GM10266 (cell line): ENCODE data around the gene BTLA.

Experiments
- DNase-seq: peaks from one replicate; pipeline ENCODE4 v3.0.0; 2012; ENCODE audit errors: extremely low spot score
- TF ChIP-seq, protein P1 (sequence below): IDR thresholded peaks from 2 replicates; pipeline ENCODE4 v1.5.1; 2012; ENCODE audit warnings: mild to moderate bottlenecking, low read depth; ENCODE audit not compliant: control insufficient read depth, insufficient read depth; ENCODE audit errors: missing control alignments

The BTLA gene

DNA sequence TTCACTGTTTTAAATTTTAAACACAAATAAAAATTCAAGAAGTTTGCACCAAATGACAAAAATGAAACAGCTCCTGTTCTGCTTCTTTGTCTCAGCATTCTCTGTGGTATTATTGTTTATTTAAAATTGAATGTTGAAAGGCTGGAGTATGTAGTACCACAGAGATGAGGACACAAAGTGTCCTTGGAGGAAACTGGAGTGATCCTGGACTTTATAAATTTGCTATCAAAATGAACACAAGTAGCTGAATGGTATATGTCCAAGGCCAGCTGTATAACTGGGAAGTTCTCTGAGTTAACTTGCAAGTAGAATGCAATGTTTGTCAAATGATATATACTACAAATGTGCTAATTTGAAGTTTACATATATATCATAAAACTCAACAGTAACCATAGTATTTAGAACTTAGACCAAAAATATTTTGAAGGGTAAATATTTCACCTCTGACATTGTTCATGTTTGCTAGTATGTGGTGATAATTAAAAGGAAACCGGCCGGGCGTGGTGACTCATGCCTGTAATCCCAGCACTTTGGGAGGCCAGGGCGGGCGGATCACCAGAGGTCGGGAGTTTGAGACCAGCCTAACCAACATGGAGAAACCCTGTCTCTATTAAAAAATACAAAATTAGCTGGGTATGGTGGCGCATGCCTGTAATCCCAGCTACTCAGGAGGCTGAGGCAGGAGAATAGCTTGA, 12.3 kb downstream of the BTLA start:
- TF ChIP-seq, protein P1, sequence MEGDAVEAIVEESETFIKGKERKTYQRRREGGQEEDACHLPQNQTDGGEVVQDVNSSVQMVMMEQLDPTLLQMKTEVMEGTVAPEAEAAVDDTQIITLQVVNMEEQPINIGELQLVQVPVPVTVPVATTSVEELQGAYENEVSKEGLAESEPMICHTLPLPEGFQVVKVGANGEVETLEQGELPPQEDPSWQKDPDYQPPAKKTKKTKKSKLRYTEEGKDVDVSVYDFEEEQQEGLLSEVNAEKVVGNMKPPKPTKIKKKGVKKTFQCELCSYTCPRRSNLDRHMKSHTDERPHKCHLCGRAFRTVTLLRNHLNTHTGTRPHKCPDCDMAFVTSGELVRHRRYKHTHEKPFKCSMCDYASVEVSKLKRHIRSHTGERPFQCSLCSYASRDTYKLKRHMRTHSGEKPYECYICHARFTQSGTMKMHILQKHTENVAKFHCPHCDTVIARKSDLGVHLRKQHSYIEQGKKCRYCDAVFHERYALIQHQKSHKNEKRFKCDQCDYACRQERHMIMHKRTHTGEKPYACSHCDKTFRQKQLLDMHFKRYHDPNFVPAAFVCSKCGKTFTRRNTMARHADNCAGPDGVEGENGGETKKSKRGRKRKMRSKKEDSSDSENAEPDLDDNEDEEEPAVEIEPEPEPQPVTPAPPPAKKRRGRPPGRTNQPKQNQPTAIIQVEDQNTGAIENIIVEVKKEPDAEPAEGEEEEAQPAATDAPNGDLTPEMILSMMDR = no peak
- no peak for DNase-seq

DNA sequence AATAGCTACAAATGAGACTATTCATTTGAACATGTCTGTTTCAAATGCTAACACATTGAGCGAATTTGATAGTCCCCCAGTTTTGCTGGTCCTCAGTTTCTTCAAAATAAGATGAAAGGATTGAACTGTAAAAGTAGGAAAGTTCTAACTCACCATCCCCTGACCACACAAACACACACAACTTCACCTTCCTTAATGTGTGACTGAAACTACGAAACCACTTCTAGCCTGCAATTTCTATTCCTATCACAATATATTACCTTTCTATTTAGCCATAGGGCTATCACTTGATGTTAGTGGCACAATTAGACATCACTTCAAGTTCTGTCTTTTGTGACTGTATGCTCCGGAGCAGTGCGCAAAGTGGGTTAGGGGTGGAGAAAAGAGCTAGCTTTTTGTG, 14.9 kb downstream of the BTLA start:
- DNase-seq = no peak
- TF ChIP-seq, protein P1 = no peak

DNA sequence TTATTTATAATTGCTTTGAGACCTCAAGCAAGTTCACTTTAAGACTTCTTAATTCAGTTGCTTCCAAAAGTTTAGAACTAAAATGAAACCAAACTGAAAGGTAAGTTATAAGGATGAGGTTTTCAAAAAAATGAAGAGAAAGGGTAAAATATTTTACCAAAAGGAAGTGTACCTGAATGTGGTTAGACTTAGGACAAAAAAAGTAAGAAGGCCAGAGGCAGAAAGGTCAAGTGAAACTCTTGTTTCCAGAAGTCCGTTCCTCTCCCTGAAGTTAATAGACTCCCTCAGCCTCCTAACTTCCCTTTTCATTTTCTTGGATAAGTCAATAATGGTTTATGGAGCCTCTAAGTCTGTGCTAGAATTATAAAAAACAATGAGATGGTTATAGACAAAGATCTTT, 16.6 kb downstream of the BTLA start:
- no peak for DNase-seq
- TF ChIP-seq, protein P1 = no peak

DNA sequence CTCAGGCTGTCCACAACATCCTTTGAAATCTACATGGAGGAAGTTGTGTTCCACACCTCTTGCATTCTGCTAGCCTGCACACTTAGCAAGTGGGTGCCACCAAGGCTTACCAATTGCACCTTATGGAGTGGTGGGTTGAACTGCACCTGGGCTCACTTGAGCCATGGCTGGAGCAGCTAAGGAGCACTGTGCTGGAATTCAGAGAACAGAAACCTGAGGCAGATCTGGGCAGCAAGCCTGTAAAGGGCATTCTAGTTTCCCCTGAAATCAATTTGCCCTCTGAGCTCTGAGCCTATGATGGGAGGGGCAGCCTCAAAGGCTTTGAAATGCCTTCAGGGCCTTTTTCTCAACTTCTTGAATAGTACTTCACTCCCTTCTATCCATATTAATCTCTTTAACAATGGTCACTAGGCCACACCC, 18.0 kb downstream of the BTLA start:
- TF ChIP-seq, protein P1 = no peak

DNA sequence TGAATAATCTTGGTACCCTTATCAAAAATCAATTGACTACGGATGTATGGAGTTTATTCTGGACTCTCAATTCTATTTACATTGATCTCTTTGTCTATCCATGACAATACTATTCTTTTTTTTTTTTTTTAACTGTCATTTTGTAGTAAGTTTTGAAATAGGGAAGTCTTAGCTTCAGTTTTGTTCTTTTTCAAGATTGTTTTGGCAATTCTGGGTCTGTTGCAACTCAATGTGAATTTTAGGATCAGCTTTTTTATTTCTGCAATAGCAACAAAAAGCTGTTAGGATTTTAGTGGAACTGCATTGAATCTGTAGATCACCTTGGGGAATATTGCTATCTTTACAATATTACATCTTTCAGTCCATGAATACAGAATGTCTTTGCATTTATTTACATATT, 21.4 kb downstream of the BTLA start:
- TF ChIP-seq, protein P1 = no peak
- DNase-seq = no peak

More for the DNA sequence above, 18.0 kb downstream of the BTLA start:
- DNase-seq = no peak

DNA sequence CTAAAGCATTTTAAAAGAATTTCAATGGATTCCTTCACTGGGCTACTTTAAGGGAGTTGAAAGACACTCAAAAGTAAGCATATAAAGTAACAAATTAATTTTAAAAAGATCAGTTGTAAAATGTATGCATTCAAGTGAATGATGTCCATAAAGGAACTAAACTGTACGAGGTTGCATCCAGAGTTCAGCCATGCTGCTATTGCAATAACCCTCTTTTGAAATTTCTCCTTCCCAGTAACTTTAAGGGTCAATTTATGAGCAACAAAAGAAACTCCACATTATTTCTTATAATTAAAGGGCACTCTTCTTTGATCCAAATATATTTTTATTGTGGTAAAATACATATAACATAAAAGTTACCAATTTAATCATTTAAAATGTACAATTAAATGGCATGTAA, 22.9 kb downstream of the BTLA start:
- TF ChIP-seq, protein P1 = no peak
- DNase-seq = no peak

DNA sequence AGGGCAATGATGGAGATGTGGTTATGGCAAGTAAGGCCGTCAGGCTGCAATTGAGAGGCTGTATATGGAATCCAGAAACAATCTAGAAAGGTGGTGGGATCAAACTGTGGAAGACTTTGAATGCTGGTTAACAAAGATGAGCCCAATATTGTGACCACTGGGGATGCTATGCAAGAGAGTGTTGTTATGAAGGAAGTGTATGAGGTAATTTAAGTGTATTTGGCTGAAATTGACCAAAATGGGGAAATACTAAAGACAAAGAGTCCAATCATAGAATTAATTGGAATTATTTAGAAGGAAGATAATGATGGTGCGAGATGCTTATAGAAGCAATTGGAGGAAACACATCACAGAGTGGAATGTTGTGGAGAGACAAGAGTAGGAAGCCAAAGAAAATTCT, 24.5 kb downstream of the BTLA start:
- TF ChIP-seq, protein P1 = no peak
- DNase-seq = no peak
